GM19023 (cell line): Measurements from ENCODE around the gene ACACA.

Experiments
- ATAC-seq: cut with Tn5 transposase; IDR thresholded peaks from one replicate; pipeline ENCODE4 v1.9.1; 2021; ENCODE audit warnings: mild to moderate bottlenecking, moderate library complexity; ENCODE audit not compliant: unreplicated experiment

Gene ACACA

DNA sequence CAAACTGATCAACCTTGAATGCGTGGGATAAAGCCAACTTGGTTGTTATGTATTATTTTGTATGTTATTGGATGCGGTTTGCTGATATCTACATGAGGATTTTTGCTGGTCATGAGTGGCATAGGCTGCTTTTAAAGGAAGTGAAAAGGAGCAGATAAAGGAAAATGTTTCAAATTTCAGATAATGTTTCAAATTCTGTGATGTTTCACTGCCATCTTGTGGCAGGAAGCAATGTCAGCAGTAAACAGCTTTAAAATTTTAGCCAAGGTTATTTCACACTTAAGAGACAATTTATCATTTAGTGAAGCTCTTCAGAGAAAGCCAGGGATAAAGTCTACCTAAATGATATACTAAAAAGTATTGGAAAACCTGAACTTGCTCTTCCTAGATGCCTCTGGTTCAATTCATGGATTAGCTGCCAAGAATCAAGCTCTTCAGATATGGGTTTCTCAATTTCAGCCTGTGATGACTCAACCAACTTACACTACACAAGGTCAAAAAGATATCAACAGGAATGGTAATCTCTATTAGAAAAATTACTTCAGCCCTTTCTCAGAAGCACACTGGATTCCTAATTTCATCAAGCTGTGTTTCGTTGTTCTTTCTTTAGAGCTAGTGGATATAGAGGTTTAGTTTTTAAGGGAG, 166.8 kb downstream of the ACACA start:
- no peak for ATAC-seq

DNA sequence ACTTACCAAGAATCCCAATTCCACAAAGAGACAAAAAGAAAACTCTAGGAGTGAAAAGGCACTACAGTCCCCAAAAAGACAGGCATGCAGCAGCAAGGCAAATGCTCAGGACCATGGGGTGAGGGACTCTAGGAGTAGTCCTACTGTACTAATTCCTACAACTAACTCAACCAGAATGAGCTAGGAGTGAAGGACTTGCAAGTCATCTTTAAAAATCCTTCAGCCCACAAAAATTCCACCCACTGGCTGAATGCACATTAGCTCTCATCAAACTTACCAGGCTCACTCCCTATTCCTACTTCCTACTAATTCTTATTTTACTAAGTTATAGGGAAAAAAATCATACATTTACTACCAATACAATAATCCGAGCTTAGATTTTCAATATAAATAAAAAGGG, 172.5 kb downstream of the ACACA start:
- ATAC-seq: no peak

DNA sequence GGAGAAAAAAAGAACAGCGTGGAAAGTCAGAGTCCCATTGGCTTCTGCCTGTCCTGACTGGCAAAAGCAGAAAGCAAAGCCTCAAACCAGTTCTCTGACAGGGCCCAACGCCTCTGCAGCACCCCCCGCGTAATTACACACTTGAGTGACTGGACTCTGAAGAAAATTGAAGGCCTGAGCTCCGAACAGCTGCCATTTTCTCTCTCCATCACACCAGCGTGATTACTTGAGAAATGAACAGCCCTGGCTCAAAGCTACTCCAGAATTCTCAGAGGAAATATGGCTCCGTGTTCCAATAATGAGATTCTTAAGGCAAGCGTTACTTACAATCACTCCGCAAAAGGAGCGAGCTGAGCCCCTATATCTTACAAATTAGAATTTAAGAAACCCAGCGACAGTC, 173.6 kb downstream of the ACACA start:
- no peak for ATAC-seq

DNA sequence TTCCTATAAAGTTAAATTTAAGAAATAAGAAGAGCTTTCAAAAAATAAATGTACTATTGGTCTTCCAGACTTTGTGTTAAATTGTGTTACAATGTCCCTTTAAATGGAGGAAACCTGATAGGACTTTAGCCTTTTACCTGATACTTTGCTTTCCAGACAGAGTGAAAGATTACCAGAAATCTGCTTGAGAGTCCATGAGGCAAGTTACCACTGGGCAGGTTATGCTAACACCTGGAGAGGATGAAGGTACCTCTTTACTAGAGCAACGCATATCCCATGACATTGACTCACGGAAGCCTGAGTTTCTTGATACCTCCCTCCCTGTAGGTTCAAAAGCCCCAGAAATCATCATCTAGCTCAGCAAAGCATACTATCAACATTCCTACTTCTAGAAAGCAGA, 174.7 kb downstream of the ACACA start:
- no peak for ATAC-seq

- ATAC-seq: no peak
Measured at GRCh38 chr17:37230633-37231032, 176.0 kb downstream of the ACACA start.

GRCh38 chr17:37225465-37225864, 181.2 kb downstream of the ACACA start:
- no peak for ATAC-seq

GRCh38 chr17:37221865-37222264, 184.8 kb downstream of the ACACA start:
- ATAC-seq: no peak

GRCh38 chr17:37220607-37220953, 186.1 kb downstream of the ACACA start:
- ATAC-seq: no peak

DNA sequence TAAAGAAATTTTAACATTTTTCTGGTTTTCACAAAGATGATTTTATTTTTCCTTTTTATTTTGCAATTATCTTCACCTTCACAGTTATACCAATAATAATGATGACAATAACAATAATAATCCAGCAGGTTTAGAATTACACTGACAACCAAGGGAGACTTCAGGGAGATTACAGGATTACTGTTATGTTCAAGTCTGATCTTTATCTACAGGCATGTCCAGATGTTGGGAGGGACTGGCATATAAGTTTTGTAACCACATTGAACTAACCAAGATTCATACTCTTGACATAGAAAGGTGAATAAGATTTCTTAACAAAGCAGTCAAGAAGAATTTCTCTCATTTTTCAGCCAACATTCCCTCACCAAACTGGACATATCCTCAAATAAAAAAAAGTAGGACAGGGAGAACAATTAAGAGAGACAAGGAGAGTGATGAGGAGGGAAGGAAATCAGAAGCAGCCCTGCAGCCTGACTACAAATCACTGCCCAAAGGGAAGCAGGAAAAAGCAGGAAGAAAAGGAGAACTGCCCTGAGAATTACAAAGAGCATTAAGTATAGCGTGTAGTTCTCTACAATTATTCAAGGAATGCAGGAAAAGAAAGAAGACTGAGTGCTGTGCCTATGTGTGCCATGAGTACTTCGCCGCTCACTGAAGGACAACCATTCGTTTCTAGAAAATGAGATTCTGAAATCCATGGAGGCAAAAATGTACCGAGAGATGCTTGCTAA, 186.6 kb downstream of the ACACA start:
- no peak for ATAC-seq

DNA sequence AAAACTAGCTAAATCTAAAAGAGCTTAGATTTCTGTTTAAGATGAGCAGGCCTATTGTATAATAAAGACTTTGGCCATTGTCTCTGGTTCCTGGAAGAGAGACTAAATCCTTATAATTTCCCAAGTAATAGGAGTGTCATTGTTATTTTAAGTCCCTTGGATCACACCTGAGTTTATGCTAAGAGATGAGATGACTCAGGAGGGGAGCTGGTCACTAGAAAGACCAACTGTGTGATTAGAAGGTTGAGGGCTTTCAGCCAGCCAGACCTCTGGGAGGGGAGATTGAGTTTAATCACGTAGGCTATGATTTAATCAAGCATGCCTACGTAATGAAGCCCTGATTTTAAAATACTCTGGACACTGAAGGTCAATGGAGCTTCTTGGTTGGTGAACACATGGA, 187.8 kb downstream of the ACACA start:
- ATAC-seq: no peak

DNA sequence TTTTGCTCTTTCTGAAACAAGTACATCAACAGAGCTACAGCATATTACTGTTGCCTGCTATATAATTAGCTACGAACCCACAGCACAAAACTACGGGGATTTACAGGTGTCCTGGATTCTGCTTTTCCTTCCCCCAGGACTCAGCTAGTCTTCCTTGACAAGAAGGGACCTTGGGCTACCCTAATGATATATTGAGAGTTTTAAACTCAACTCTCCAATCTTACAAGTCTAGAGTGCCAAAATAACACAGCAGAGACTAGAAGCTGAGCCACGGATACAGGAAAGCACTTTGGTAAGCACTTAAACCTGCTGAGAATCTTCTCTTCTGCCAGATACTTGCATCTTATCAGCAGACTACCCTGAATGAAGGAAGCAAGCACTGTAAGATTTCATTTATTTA, 192.2 kb downstream of the ACACA start:
- ATAC-seq: no peak

DNA sequence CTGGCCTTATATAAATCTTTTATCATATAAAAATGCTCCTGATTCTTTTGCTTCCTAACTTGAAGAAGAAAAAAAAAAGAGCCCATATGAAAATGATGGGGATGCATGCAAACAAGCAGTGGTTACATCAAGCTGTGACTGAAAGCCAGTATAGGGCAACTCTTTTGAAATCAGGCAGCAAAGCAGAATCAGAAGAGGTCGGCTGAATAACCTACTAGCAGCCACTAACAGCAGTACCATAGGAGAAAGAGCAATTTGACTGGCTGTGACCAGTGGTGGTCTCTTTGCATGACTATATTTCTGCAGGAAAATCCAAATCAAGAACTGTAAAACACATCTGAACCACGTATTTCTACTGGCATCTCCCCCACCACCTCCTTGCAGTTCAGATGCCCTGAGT, 192.7 kb downstream of the ACACA start:
- no peak for ATAC-seq

GRCh38 chr17:37212179-37212578, 194.5 kb downstream of the ACACA start:
- no peak for ATAC-seq

- no peak for ATAC-seq
Measured at GRCh38 chr17:37211136-37211535, 195.5 kb downstream of the ACACA start.

- ATAC-seq: no peak
Measured at GRCh38 chr17:37207103-37207502, 199.5 kb downstream of the ACACA start.

GRCh38 chr17:37206299-37206698, 200.3 kb downstream of the ACACA start:
- no peak for ATAC-seq

- ATAC-seq: no peak
Measured at GRCh38 chr17:37200497-37200896, 206.1 kb downstream of the ACACA start.

DNA sequence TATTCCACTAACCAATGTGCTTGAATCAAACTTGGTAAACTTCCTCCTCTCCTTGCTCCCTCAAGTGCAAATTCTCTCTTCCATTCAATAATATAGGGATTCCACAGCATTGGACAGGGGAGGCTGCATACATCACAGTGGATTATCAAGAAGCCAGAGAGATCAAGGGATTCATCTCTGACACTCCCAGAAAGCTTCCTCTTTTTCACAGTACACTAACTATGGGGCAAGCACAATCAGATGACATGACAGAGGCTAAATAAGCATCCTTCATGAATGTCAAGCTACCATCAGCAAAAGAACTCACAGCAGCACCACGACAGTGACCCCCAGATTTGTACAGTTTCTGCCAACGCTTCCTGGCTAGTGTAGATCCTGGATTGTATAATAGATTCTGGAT, 209.3 kb downstream of the ACACA start:
- no peak for ATAC-seq

DNA sequence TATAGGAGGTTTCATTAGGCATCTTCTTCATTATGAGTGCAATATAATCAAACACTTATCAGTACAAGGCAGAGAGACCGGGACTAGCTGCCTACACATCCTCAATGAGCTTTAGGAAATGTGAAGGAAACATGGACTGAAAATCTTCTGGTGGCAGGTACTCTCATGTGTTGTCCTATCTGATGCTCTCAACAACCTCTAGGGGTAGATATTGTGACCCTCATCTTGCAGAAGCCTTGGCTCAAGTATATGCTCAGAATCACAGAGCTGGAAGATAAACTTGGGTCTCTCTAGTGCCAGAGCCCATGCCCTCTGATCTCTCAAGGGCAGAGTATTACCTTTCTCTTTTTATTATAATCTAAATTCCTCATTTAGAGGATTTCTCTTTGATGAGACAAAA, 212.4 kb downstream of the ACACA start:
- ATAC-seq: no peak

GRCh38 chr17:37191219-37191618, 215.4 kb downstream of the ACACA start:
- no peak for ATAC-seq

GRCh38 chr17:37190493-37190892, 216.1 kb downstream of the ACACA start:
- ATAC-seq: no peak

GRCh38 chr17:37188157-37188556, 218.5 kb downstream of the ACACA start:
- ATAC-seq: no peak

- no peak for ATAC-seq
Measured at GRCh38 chr17:37187262-37187661, 219.4 kb downstream of the ACACA start.
